Measurements from ENCODE around the gene PKN1.

Gene PKN1

GRCh38 chr19:14408491-14409145 lies 24.5 kb upstream of the PKN1 start:
- H3K4me3 ChIP-seq (ENCODE audit: low read length): no peak overlapping the region
- no peaks in the 10 kb centered on the region for H3K9me3 ChIP-seq (ENCODE audit: insufficient read depth, low read length)
- H3K4me2 ChIP-seq (ENCODE audit: low read length): no peak overlapping the region
- H3K36me3 ChIP-seq (replicated peaks; ENCODE audit: low read depth, low read length): peaks cover 78% of the 10 kb centered on the region
- H2AFZ ChIP-seq (ENCODE audit: low read depth, low read length): no peak overlapping the region
- TF ChIP-seq EZH2phosphoT487 (IDR thresholded peaks at IDR 0.05; ENCODE audit: low read depth) (no peak), CTCF (IDR thresholded peaks at IDR 0.05; ENCODE audit: low read depth, low read length) (no peak)
- no peaks in the 10 kb centered on the region for H3K4me1 ChIP-seq (ENCODE audit: low read length)
- no peaks in the 10 kb centered on the region for H3K27me3 ChIP-seq (ENCODE audit: low read depth, low read length)
- no peak overlapping the region for H3K9ac ChIP-seq (ENCODE audit: low read length)
- peaks cover 68% of the 10 kb centered on the region for H4K20me1 ChIP-seq (ENCODE audit: insufficient read depth, low read length)
- peaks cover 33% of the 10 kb centered on the region for H3K79me2 ChIP-seq (ENCODE audit: low read length)
- H3K27ac ChIP-seq (ENCODE audit: low read length): no peak overlapping the region

GRCh38 chr19:14409146-14410023 lies 23.7 kb upstream of the PKN1 start:
- H3K9ac ChIP-seq (ENCODE audit: low read length): no peak overlapping the region
- H4K20me1 ChIP-seq (ENCODE audit: insufficient read depth, low read length): peaks cover 75% of the 10 kb centered on the region
- no peak overlapping the region for H2AFZ ChIP-seq (ENCODE audit: low read depth, low read length)
- H3K4me2 ChIP-seq (ENCODE audit: low read length): no peak overlapping the region
- H3K4me1 ChIP-seq (ENCODE audit: low read length): no peaks in the 10 kb centered on the region
- H3K27ac ChIP-seq (ENCODE audit: low read length): no peak overlapping the region
- no peak overlapping the region for H3K4me3 ChIP-seq (ENCODE audit: low read length)
- TF ChIP-seq EZH2phosphoT487 (IDR thresholded peaks at IDR 0.05; ENCODE audit: low read depth): no peak
- TF ChIP-seq CTCF (IDR thresholded peaks at IDR 0.05; ENCODE audit: low read depth, low read length): no peak
- no peaks in the 10 kb centered on the region for H3K9me3 ChIP-seq (ENCODE audit: insufficient read depth, low read length)
- no peaks in the 10 kb centered on the region for H3K27me3 ChIP-seq (ENCODE audit: low read depth, low read length)
- H3K79me2 ChIP-seq (ENCODE audit: low read length): peaks cover 41% of the 10 kb centered on the region
- peaks cover 80% of the 10 kb centered on the region for H3K36me3 ChIP-seq (replicated peaks; ENCODE audit: low read depth, low read length)

GRCh38 chr19:14410091-14411051 lies 22.7 kb upstream of the PKN1 start:
- Histone ChIP-seq H3K4me2 (ENCODE audit: low read length) (no peak overlapping the region), H3K9ac (ENCODE audit: low read length) (no peak overlapping the region), H3K27ac (ENCODE audit: low read length) (no peak overlapping the region), H3K4me1 (ENCODE audit: low read length) (0 out of 2 replicates have a peak, but pooled peaks cover 2% of the 10 kb centered on the region), H3K79me2 (ENCODE audit: low read length) (peaks cover 51% of the 10 kb centered on the region), H3K9me3 (ENCODE audit: insufficient read depth, low read length) (no peaks in the 10 kb centered on the region), H3K27me3 (ENCODE audit: low read depth, low read length) (no peaks in the 10 kb centered on the region), H2AFZ (ENCODE audit: low read depth, low read length) (no peak overlapping the region), H3K4me3 (ENCODE audit: low read length) (no peak overlapping the region), H3K36me3 (replicated peaks; ENCODE audit: low read depth, low read length) (peaks cover 80% of the 10 kb centered on the region), H4K20me1 (ENCODE audit: insufficient read depth, low read length) (peaks cover 83% of the 10 kb centered on the region)
- TF ChIP-seq CTCF (IDR thresholded peaks at IDR 0.05; ENCODE audit: low read depth, low read length): no peak
- TF ChIP-seq EZH2phosphoT487 (IDR thresholded peaks at IDR 0.05; ENCODE audit: low read depth): no peak
